WERI-Rb-1 (cell line): ENCODE measurements around the gene BMP5.

Source experiments
- DNase-seq: peaks from one replicate; pipeline ENCODE4 v3.0.0-alpha.2; 2020
- H3K27ac ChIP-seq: fragments of 250-450 bp; sonication (Bioruptor Pico); 2 replicates; pipeline ENCODE4 v1.5.1; 2020; ENCODE audit warnings: mild to moderate bottlenecking, moderate library complexity
- H3K27me3 ChIP-seq: fragments of 250-450 bp; sonication (Bioruptor Pico); 2 replicates; pipeline ENCODE4 v1.5.1; 2021; ENCODE audit warnings: mild to moderate bottlenecking, low read depth, moderate library complexity; ENCODE audit not compliant: insufficient read depth, severe bottlenecking
- H3K36me3 ChIP-seq: fragments of 250-450 bp; sonication (Bioruptor Pico); 2 replicates; pipeline ENCODE4 v1.5.1; 2020; ENCODE audit warnings: mild to moderate bottlenecking, moderate library complexity
- H3K4me3 ChIP-seq: 2 replicates; pipeline ENCODE4 v1.5.1; 2011; ENCODE audit warnings: low read depth, mild to moderate bottlenecking, control low read depth, low read length
- H3K9me3 ChIP-seq: fragments of 250-450 bp; sonication (Bioruptor Pico); 2 replicates; pipeline ENCODE4 v1.5.1; 2021; ENCODE audit warnings: mild to moderate bottlenecking, moderate library complexity; ENCODE audit not compliant: severe bottlenecking
- TF ChIP-seq, protein P1 (sequence below): IDR thresholded peaks from 2 replicates; pipeline ENCODE4 v1.5.1; 2011; ENCODE audit warnings: low read depth, mild to moderate bottlenecking, control low read depth, inconsistent platforms, low read length

Gene BMP5

GRCh38 chr6:55758156-55758937 lies 117.0 kb downstream of the BMP5 start:
- TF ChIP-seq, protein P1, sequence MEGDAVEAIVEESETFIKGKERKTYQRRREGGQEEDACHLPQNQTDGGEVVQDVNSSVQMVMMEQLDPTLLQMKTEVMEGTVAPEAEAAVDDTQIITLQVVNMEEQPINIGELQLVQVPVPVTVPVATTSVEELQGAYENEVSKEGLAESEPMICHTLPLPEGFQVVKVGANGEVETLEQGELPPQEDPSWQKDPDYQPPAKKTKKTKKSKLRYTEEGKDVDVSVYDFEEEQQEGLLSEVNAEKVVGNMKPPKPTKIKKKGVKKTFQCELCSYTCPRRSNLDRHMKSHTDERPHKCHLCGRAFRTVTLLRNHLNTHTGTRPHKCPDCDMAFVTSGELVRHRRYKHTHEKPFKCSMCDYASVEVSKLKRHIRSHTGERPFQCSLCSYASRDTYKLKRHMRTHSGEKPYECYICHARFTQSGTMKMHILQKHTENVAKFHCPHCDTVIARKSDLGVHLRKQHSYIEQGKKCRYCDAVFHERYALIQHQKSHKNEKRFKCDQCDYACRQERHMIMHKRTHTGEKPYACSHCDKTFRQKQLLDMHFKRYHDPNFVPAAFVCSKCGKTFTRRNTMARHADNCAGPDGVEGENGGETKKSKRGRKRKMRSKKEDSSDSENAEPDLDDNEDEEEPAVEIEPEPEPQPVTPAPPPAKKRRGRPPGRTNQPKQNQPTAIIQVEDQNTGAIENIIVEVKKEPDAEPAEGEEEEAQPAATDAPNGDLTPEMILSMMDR, result no peak
- no peak overlapping the region for H3K27ac ChIP-seq
- no peaks in the 10 kb centered on the region for H3K9me3 ChIP-seq
- DNase-seq, result no peak
- no peaks in the 10 kb centered on the region for H3K36me3 ChIP-seq
- no peaks in the 10 kb centered on the region for H3K27me3 ChIP-seq
- H3K4me3 ChIP-seq, result no peak overlapping the region

DNA sequence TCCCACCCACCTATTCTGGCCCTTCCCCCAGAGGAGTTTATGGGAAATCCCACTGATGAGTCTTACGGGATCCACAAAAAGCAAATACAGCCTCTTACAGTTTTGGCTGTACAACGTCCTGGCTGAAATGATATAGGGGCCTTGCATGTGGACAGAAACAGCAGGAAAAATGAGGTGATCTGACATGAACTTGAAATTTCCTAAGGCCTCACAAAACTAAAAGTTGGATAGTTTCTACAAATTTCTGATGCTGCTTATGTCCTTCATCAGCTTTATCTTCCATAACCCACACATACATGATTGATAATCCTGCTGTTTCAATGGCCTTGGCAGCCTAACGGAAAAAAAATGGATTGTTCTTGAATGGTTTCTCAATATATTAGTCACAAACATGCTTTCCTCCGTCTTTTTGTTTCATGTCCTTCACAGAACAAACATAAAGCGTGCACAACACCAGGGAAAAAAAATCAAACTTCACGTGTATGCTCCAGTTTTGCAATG lies 118.8 kb downstream of the BMP5 start:
- Histone ChIP-seq H3K27ac (no peak overlapping the region), H3K4me3 (no peak overlapping the region)

DNA sequence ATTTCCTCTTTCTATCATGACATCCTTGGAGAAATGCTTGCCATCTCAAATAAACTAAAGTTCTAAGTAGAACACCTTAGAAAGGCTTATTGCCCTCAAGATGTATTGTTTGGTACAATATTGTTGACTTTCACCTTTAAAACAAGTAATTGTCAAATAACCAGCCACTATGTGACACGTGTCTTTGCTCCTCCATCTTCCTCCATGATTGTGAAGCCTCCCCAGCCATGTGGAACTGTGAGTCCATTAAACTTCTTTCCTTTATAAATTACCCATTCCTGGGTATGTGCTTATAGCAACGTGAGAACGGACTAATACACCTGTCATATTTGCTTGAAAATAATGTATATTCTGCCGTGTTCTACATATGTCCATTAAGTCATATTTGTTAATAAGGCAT lies 126.5 kb downstream of the BMP5 start:
- TF ChIP-seq, protein P1, result no peak
- Histone ChIP-seq H3K27me3 (no peaks in the 10 kb centered on the region), H3K9me3 (no peaks in the 10 kb centered on the region), H3K27ac (no peak overlapping the region), H3K36me3 (no peaks in the 10 kb centered on the region), H3K4me3 (no peak overlapping the region)
- DNase-seq, result no peak

More for the DNA sequence above, 118.8 kb downstream of the BMP5 start:
- TF ChIP-seq, protein P1, result no peak
- no peaks in the 10 kb centered on the region for H3K27me3 ChIP-seq
- H3K9me3 ChIP-seq, result no peaks in the 10 kb centered on the region
- no peaks in the 10 kb centered on the region for H3K36me3 ChIP-seq
- no peak for DNase-seq

- TF ChIP-seq, protein P1, result no peak
- H3K27me3 ChIP-seq, result no peaks in the 10 kb centered on the region
- no peaks in the 10 kb centered on the region for H3K9me3 ChIP-seq
- H3K27ac ChIP-seq, result no peak overlapping the region
- no peak overlapping the region for H3K4me3 ChIP-seq
- no peak for DNase-seq
- H3K36me3 ChIP-seq, result no peaks in the 10 kb centered on the region
These were observed 128.9 kb downstream of the BMP5 start for GRCh38 chr6:55746473-55746872.

GRCh38 chr6:55734256-55734655 lies 141.1 kb downstream of the BMP5 start:
- Histone ChIP-seq H3K27me3 (peaks cover 4% of the 10 kb centered on the region), H3K9me3 (peaks cover 11% of the 10 kb centered on the region), H3K27ac (no peak overlapping the region), H3K4me3 (no peak overlapping the region), H3K36me3 (no peaks in the 10 kb centered on the region)
- no peak for DNase-seq
- TF ChIP-seq, protein P1, result no peak
